HUES64 (cell line): ENCODE results near the gene ATF7IP.
"Not testable (repeated sequence)": the region's sequence is repeated elsewhere in the genome, so short reads cannot be mapped to it uniquely, and the experiment has no call there.

Experiments
- H3K27ac ChIP-seq: 2 replicates; pipeline ENCODE4 v1.7.0; 2013; ENCODE audit warnings: low read depth, low read length, inconsistent platforms
- H3K27me3 ChIP-seq: 2 replicates; pipeline ENCODE4 v1.6.1; 2013; ENCODE audit warnings: mild to moderate bottlenecking, low read length; ENCODE audit not compliant: insufficient read depth
- H3K36me3 ChIP-seq: 2 replicates; pipeline ENCODE4 v1.6.1; 2013; ENCODE audit warnings: mild to moderate bottlenecking, low read length; ENCODE audit not compliant: insufficient read depth
- H3K4me1 ChIP-seq: 2 replicates; pipeline ENCODE4 v1.6.1; 2013; ENCODE audit warnings: mild to moderate bottlenecking, low read length, moderate library complexity; ENCODE audit not compliant: insufficient read depth
- H3K4me3 ChIP-seq: 2 replicates; pipeline ENCODE4 v1.5.1; 2013; ENCODE audit warnings: mild to moderate bottlenecking, low read length, moderate library complexity
- H3K9ac ChIP-seq: 2 replicates; pipeline ENCODE4 v1.6.1; 2013; ENCODE audit warnings: mild to moderate bottlenecking, low read depth, low read length
- H3K9me3 ChIP-seq: 2 replicates; pipeline ENCODE4 v1.6.1; 2013; ENCODE audit warnings: low read depth, low read length; ENCODE audit not compliant: insufficient read depth
- WGBS: fragments of 150-250, 120-280 bp; methylation state at CpG from one replicate; pipeline ENCODE4 v1.1.7; 2013; ENCODE audit warnings: missing lambda C conversion rate; 5-methylcytosine and 5-hydroxymethylcytosine counted together

ATF7IP gene

GRCh38 chr12:14351524-14351923 is 14.0 kb upstream of the ATF7IP start:
- H3K9me3 ChIP-seq: peaks cover 44% of the 10 kb centered on the region
- H3K27me3 ChIP-seq, H3K27ac ChIP-seq, H3K36me3 ChIP-seq, H3K4me3 ChIP-seq, H3K9ac ChIP-seq, H3K4me1 ChIP-seq: not testable (repeated sequence)
- WGBS: 96% methylated on average over 4 of the region's 4 CpGs

GRCh38 chr12:14352066-14352465 is 13.4 kb upstream of the ATF7IP start:
- H3K36me3 ChIP-seq, H3K9ac ChIP-seq, H3K27ac ChIP-seq, H3K4me3 ChIP-seq, H3K27me3 ChIP-seq, H3K4me1 ChIP-seq: not testable (repeated sequence)
- WGBS: 90% methylated on average over 1 of the region's 1 CpG
- peaks cover 44% of the 10 kb centered on the region for H3K9me3 ChIP-seq

- H3K36me3 ChIP-seq, H3K4me1 ChIP-seq, H3K4me3 ChIP-seq, H3K27me3 ChIP-seq, H3K9ac ChIP-seq, H3K27ac ChIP-seq: not testable (repeated sequence)
- peaks cover 39% of the 10 kb centered on the region for H3K9me3 ChIP-seq
- 95% methylated on average over 28 of the region's 28 CpGs for whole genome bisulfite sequencing
Observed at GRCh38 chr12:14354665-14355064, 10.8 kb upstream of the ATF7IP start.

GRCh38 chr12:14356147-14356546 is 9.3 kb upstream of the ATF7IP start:
- Histone ChIP-seq H3K36me3 (no peaks in the 10 kb centered on the region), H3K4me3 (no peak overlapping the region), H3K9me3 (peaks cover 24% of the 10 kb centered on the region), H3K27ac (no peak overlapping the region), H3K9ac (no peak overlapping the region), H3K4me1 (no peaks in the 10 kb centered on the region), H3K27me3 (no peaks in the 10 kb centered on the region)
- WGBS: 100% methylated on average over 1 of the region's 1 CpG

GRCh38 chr12:14357486-14357885 is 8.0 kb upstream of the ATF7IP start:
- peaks cover 11% of the 10 kb centered on the region for H3K9me3 ChIP-seq
- no peaks in the 10 kb centered on the region for H3K4me1 ChIP-seq
- H3K9ac ChIP-seq: no peak overlapping the region
- no peak overlapping the region for H3K4me3 ChIP-seq
- no peaks in the 10 kb centered on the region for H3K27me3 ChIP-seq
- WGBS: no CpG with 5 or more reads among the region's 1 CpG
- no peak overlapping the region for H3K27ac ChIP-seq
- no peaks in the 10 kb centered on the region for H3K36me3 ChIP-seq

GRCh38 chr12:14362352-14362751 is 3.1 kb upstream of the ATF7IP start:
- 96% methylated on average over 1 of the region's 1 CpG for WGBS
- Histone ChIP-seq H3K9me3 (peaks cover 4% of the 10 kb centered on the region; the same call in 1 of the 2 replicates), H3K27ac (no peak overlapping the region), H3K36me3 (no peaks in the 10 kb centered on the region), H3K4me3 (no peak overlapping the region), H3K27me3 (no peaks in the 10 kb centered on the region), H3K9ac (no peak overlapping the region), H3K4me1 (peaks cover 2% of the 10 kb centered on the region; the same call in 1 of the 2 replicates)

- no peaks in the 10 kb centered on the region; the same call in 1 of the 2 replicates for H3K36me3 ChIP-seq
- WGBS: 95% methylated on average over 8 of the region's 8 CpGs
- H3K9me3 ChIP-seq: peaks cover 4% of the 10 kb centered on the region; the same call in 1 of the 2 replicates
- H3K27ac ChIP-seq: no peak overlapping the region; the same call in 1 of the 2 replicates
- no peaks in the 10 kb centered on the region for H3K27me3 ChIP-seq
- H3K4me3 ChIP-seq: peak overlapping the region; percentile 85
- peaks cover 17% of the 10 kb centered on the region for H3K4me1 ChIP-seq
- no peak overlapping the region for H3K9ac ChIP-seq
Observed at GRCh38 chr12:14364583-14365271, 755 bp upstream of the ATF7IP start.

- Histone ChIP-seq H3K36me3 (peaks cover 5% of the 10 kb centered on the region; the same call in 1 of the 2 replicates), H3K27me3 (no peaks in the 10 kb centered on the region), H3K9ac (peak overlapping the region; percentile 96), H3K9me3 (peaks cover 4% of the 10 kb centered on the region; the same call in 1 of the 2 replicates), H3K4me1 (peaks cover 30% of the 10 kb centered on the region), H3K4me3 (peak overlapping the region; percentile 85), H3K27ac (peak overlapping the region; percentile 98)
- 0% methylated on average over 4 of the region's 5 CpGs for WGBS
Observed at GRCh38 chr12:14366209-14367039, 942 bp downstream of the ATF7IP start.

- Histone ChIP-seq H3K27ac (peak overlapping the region; percentile 39; the same call in 1 of the 2 replicates), H3K27me3 (no peaks in the 10 kb centered on the region), H3K4me3 (peak overlapping the region; percentile 85), H3K9ac (peak overlapping the region; percentile 96), H3K9me3 (peaks cover 4% of the 10 kb centered on the region; the same call in 1 of the 2 replicates), H3K36me3 (peaks cover 5% of the 10 kb centered on the region; the same call in 1 of the 2 replicates), H3K4me1 (peaks cover 37% of the 10 kb centered on the region)
- WGBS: 47% methylated on average over 4 of the region's 7 CpGs
Observed at GRCh38 chr12:14367040-14367661, 1.7 kb downstream of the ATF7IP start.

GRCh38 chr12:14369311-14369710 is 3.8 kb downstream of the ATF7IP start:
- peaks cover 4% of the 10 kb centered on the region; the same call in 1 of the 2 replicates for H3K9me3 ChIP-seq
- peaks cover 5% of the 10 kb centered on the region; the same call in 1 of the 2 replicates for H3K36me3 ChIP-seq
- H3K4me1 ChIP-seq: peaks cover 52% of the 10 kb centered on the region
- no peaks in the 10 kb centered on the region for H3K27me3 ChIP-seq
- no peak overlapping the region for H3K4me3 ChIP-seq
- no peak overlapping the region for H3K9ac ChIP-seq
- H3K27ac ChIP-seq: no peak overlapping the region
- 98% methylated on average over 7 of the region's 7 CpGs for WGBS

GRCh38 chr12:14373217-14373616 is 7.7 kb downstream of the ATF7IP start:
- no peaks in the 10 kb centered on the region for H3K27me3 ChIP-seq
- no peak overlapping the region for H3K4me3 ChIP-seq
- H3K4me1 ChIP-seq: peaks cover 55% of the 10 kb centered on the region
- H3K9ac ChIP-seq: no peak overlapping the region
- H3K36me3 ChIP-seq: peaks cover 9% of the 10 kb centered on the region; the same call in 1 of the 2 replicates
- H3K9me3 ChIP-seq: 0 out of 2 replicates have a peak, but pooled peaks cover 3% of the 10 kb centered on the region
- H3K27ac ChIP-seq: no peak overlapping the region
